T47D (cell line): ENCODE results near the gene COCH.
"Not testable (repeated sequence)": the region's sequence is repeated elsewhere in the genome, so short reads cannot be mapped to it uniquely, and the experiment has no call there.

Source experiments
- DNase-seq, 2 experiments: peaks; one replicate each; pipeline versions ENCODE4 v3.0.0 to v3.0.0-alpha.2; 2011 to 2012; ENCODE audit warnings: low read depth in 1 of 2, low spot score in 1 of 2
- JUND ChIP-seq: IDR thresholded peaks from 2 replicates; pipeline ENCODE4 v1.6.1; 2012; ENCODE audit warnings: low read depth
- in situ Hi-C: cut with HindIII; loops from 2 replicates; pipeline ENCODE4 v1.10.0; 2016; ENCODE audit warnings: low sequenced_read_pairs, low pct_unique_long_range_greater_than_20kb

Gene COCH

GRCh38 chr14:30885840-30886740, 11.7 kb downstream of the COCH start:
- TF ChIP-seq JUND: no peak
- in situ Hi-C loops: no loop called here
- no peak for DNase-seq

- TF ChIP-seq JUND: no peak
- DNase-seq: no peak
- in situ Hi-C loops: no loop called here
These were observed 14.3 kb downstream of the COCH start for GRCh38 chr14:30888480-30889243.

- no peak for TF ChIP-seq JUND
- in situ Hi-C loops: no loop called here
These were observed 14.9 kb downstream of the COCH start for GRCh38 chr14:30889244-30889594.

GRCh38 chr14:30893819-30894218, 19.5 kb downstream of the COCH start:
- no peak for TF ChIP-seq JUND
- DNase-seq: no peak
- in situ Hi-C loops: no loop called here

More at GRCh38 chr14:30889244-30889594, 14.9 kb downstream of the COCH start:
- no peak for DNase-seq

DNA sequence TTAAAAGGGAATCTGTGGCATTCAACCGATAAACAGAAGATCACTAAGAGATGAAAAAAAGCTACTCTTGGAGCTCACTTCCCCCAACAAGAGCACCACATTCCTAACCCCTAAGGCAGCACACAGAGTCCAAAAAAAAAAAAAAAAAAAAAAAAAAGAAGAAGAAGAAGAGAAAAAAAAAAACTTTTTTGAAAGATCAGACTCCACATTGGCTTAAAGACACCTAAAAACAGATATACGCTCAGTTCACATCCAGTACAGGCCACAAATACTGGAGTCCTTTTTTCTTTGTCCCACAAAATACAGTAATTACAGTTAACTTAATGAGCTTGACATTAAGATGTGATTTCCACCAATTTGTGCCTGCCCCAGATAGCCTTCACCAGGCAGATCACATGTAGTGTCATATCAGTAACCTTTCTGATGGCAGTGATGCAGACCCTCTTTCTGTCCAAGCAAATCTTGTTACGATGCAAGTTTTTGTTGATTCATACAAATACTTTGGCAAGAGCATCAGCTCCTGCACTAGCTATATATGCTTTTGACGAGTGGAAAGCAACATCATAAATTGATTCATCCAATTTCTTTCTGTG, 20.7 kb downstream of the COCH start:
- in situ Hi-C loops: no loop called here
- DNase-seq: no peak
- no peak for TF ChIP-seq JUND

DNA sequence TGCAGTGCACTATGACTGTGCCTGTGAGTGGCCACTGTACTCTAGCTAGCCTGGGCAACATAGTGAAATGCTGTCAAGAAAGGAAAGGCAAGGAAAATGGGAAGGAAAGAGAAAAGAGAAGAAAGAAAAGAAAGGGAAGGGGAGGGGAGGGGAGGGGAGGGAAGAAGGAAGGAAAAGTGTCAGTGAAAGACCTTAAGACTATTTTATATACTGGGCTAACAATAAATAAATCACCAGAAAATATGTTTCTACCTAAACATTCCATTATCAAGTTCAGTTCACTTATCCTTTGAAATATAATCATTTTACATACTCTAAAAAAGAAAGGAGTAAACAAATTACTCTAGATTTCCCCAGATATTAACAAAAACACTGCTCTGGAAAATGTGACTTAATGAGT, 22.1 kb downstream of the COCH start:
- TF ChIP-seq JUND: no peak
- in situ Hi-C loops: no loop called here
- no peak for DNase-seq

DNA sequence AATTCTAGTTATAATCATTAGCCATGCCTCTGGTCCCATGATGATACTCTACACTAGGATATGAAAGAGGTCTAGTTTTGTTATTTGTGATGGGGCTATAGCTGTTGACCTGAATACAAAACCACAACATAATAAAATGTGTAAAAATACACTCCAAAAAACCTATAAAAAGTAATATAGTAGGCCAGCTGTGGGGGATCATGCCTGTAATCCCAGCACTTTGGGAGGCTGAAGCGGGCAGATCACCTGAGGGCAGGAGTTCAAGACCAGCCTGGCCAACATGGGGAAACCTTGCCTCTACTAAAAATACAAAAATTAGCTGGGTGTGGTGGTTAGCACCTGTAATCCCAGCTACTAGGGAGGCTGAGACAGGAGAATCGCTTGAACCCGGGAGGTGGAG, 22.8 kb downstream of the COCH start:
- DNase-seq, in situ Hi-C loops: not testable (repeated sequence)

- in situ Hi-C loops: no loop called here
- no peak for DNase-seq
- TF ChIP-seq JUND: no peak
These were observed 29.1 kb downstream of the COCH start for GRCh38 chr14:30903285-30904124.

DNA sequence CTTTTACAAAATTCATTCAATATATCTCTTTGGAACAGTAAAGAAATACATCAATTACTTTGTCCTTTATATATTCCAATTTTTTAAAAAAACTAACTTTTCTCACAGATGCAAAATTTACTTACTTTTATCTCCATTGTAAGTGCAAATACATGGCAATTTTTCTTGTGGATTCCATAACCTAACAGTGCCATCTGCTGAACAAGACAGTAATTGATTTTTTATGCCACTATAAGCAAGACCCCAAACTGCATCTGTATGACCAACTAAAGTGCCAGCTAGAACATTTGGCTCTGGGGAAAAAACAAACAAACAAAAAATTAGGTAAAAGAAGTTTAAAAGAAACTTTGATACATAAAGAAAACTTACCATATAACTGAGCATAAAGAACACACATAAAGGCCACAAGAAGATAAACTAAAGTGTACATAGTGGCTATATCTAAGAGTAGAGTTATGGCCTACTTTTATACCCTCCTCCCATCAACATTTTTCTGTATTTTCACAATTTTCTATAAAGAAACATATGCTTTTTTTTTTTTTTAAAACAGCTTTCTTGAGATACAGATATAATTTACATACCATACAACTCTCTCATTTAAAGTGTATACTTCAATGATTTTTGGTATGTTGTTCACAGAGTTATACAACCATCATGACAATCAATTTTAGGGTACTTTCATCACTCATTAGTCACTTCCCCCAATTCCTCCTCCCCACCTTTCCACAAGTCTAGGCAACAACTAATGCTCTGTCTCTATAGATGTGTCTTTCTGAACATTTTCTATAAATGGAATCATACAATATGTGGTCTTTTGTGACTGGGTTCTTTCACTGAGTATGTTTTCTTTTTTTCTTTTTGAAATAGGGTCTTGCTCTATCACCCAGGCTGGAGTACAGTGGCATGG, 32.6 kb downstream of the COCH start:
- DNase-seq: peak in 1 of 2 experiments; percentile 41
- no peak for TF ChIP-seq JUND
- in situ Hi-C loops: no loop called here

DNA sequence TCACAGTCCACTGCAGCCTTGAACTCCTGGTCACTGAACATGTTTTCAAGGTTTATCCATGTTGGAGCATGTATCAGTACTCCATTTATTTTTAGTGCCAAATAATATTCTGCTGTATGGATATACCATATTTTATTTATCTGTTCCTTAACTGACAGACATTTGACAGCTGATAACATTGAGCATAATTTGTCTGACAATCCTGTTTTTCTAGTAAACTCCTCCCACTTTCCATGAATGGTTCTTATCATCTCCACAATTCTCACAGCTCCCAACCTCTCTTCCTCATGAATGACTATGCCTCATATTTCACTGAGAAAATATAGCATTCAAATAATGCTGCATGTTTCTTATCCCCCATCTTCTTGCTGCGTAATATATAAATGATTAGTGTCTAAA, 33.3 kb downstream of the COCH start:
- TF ChIP-seq JUND: no peak
- DNase-seq: no peak
- in situ Hi-C loops: no loop called here

DNA sequence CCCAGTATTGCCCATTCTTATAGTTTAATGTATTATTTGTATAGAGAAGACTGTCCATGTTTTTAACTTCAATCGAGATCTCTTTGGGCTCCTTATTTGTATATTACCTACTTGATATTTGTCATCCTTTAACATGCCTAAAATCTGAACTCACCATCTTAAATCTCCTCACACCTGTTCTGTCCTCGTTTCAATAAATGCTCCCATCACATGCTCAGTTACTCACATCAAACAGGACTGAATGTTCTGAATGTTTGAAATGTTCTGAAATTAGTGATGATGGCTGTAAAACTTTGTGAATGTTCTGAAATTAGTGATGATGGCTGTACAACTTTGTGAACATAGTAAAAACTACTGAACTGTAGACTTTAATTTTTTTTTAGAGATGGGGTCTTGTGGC, 34.5 kb downstream of the COCH start:
- TF ChIP-seq JUND: no peak
- no peak for DNase-seq
- in situ Hi-C loops: no loop called here

DNA sequence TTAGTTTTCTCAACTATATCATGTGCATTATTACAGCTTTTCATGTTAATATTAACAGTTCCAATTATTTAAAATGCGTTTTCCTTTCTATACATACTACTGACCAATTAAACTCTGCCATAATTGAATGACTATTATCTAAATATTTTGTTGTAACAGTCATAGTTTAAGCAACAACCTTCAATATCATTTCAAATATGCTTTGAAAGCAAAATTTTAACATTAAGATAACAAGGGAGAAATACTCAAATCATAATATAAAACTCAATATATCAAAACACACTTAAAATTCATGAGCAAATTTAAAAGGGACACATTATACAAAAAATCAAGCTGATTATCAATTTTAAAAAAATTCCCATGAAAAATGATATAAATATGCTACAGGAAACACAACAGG, 40.5 kb downstream of the COCH start:
- in situ Hi-C loops: no loop called here
- no peak for DNase-seq
- TF ChIP-seq JUND: no peak
